NCI-H2196 (cell line): Measurements from ENCODE around the gene PPP4R1.

Experiments used
- DNase-seq: peaks from one replicate; lab custom pipeline; 2025; ENCODE audit not compliant: unreplicated experiment; lab: John Stamatoyannopoulos, UW

The PPP4R1 gene

DNA sequence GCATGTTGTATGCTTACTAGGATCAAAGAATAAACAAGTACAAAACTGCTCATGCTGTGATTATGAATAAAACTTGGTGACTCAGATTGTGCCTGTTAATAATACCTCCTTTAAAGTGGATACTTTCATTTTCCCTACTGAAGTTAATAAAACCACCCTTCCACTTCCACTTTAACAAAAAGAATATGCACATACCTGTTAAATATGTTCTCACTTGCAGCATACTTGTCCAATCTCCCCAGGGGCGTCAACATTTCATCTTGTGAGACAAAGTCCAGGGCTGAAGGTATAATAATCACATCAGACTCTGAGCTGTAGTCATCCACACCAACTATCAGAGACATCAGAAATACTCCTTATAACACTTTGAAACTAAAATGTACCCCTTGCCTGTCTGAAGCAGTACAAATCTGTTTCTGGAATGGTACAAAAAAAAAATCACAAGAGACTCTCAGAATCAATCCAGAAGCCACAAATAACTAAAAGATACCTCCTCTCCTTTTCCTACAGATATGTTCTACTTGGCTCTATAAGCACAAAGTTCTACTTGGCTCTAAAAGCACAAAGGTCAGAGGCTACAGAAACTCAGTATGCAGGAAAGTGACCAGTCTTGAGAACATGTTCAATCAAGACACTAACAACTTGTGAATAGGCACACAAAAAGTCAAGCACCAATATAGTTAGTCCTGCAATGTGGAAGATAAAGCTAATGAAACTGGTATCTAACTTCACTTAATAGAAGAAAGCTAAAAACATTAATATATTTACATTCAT lies 19.3 kb downstream of the PPP4R1 start:
- DNase-seq = no peak

DNA sequence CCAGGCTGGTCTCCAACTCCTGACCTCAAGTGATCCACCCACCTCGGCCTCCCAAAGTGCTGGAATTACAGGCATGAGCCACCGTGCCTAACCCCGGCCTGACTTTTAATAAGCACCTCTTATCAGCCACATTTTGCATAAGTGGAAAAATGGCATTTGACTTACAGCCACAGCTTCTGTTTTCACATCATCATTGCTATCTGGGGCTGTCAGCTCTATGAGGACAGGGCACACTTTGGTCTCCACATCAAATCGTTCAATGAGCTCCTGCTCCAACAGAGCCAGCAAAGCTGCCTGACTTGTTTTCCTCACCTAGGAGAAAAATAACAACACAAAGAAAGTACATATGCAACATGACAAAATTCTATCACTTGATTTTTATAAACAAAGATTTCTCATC lies 26.4 kb downstream of the PPP4R1 start:
- no peak for DNase-seq

DNA sequence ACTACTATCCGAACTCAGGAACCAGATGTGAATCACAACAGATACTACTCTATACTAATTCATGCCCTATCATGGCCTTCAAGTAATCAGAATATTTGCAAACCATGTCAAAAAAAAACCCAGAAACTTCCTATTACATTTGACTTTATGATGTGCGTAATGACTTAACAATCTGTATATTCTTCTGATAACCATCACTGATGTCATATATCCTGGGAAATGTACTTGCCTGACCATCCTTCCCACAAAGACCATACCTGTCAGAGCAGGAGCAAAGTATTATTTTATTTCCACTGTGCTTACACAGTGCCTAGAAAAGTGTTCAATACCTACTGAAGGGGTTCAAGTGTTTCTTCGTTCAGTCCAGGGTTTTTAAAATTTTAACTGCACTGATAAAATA lies 27.5 kb downstream of the PPP4R1 start:
- no peak for DNase-seq

DNA sequence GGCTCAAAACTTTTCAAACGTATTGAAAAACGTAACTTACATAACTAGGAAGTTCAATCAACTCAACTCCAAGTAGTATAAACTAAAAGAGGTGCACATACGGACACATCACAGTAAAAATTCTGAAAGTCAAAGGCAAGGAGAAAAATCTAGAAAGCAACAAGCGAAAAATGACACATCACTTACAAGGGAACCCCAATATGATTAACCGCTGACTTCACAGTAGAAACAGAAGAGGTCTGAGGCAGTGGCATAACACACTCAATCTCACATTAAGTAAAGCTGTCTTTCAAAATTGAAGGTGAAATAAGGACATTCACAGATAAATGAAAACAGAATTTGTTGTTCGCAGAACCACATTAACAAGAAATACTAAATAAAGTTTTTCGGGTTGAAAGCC lies 32.7 kb downstream of the PPP4R1 start:
- no peak for DNase-seq

GRCh38 chr18:9578306-9578705 lies 36.1 kb downstream of the PPP4R1 start:
- no peak for DNase-seq

- no peak for DNase-seq
These were observed 37.0 kb downstream of the PPP4R1 start for GRCh38 chr18:9577361-9577760.

DNA sequence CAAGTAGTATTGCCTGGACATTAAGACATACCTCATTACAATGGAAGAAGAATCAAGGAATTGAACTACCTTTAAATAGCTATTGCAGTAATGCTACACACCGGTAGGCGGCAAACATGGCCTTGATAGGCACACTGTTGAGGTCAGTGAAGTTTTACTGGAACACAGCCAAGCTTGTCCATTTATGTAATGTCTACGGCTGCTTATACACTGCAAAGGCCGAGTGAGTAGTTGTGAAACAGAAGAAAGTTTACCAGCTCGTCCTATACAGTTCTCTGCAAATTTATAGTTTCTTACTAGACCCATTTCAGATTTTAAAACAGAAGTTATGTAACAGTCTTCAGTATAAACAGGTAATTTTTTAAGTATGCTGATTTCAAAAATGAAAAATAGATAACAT lies 38.8 kb downstream of the PPP4R1 start:
- peak; percentile 87 for DNase-seq

- no peak for DNase-seq
These were observed 39.8 kb downstream of the PPP4R1 start for GRCh38 chr18:9574473-9575115.

DNA sequence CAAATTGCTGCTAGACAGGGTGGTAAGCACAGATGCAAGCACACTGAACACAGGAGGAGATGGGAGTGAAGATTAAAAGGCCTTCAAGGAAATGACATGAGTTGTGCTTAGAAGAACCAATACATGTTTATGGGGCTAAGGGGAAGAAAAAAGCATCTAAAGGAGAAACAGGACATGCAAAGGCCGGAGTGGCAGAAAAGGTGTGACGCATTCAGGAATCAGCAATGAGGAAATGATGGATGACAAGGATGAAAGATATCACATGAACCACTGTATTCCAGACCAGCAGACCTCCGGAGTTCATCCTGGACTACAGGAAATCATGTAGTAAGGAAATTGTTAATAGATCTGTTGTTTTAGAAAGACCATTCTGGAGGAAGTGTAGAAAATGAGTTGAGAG lies 42.8 kb downstream of the PPP4R1 start:
- no peak for DNase-seq

DNA sequence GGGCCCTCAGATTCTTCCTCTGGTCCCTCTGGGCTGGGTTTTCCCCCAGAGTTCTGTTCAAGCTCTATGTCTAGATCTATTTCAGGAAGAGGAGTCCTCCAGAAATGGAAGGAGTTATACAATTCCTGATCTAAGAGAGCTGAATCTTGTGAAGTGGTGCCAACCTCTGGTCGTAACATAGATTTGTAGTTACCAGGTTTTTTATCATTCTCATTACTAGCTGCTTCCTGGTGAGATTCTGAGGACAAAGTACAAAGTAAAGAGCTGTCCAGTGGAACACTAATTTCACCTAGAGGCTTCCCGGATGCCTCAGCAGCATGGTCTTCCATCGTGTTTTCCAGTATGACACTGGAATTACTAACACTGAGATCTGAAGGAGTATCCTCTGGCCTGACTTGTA lies 44.1 kb downstream of the PPP4R1 start:
- no peak for DNase-seq

DNA sequence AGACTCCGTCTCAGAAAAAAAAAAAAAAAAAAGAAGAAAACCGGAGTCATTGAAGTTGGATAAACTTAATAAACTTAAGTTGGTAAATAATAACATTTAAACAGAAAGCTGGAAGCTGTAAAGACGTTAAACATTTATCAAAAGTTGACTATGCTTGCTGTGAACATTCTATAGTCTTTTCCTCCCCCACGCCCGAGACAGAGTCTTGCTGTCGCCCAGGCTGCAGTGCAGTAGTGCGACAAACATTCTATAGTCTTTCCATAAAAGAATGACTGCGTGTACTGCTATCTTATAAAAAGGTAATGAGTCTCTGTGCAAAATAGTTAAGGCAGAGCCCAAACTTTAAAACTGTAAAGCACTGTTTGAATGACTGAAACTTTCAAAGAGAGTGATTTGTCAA lies 45.2 kb downstream of the PPP4R1 start:
- no peak for DNase-seq

DNA sequence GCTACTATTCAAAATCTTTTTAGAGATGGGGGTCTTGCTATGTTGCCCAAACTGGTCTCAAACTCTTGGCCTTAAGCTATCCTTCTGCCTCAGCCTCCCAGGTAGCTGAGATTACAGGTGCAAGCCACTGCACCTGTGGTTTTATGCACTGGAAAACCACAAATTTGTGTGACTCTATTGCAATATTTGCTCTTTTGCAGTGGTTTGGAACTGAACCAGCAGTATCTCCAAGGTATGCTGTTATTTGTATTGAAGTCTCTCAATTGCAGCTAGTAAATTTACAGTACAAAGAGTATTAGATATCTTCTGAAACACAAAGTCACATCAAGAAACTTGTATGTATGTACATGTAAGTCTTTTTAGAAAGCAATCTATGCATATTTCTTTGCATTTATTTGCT lies 46.2 kb downstream of the PPP4R1 start:
- peak; percentile 51 for DNase-seq

DNA sequence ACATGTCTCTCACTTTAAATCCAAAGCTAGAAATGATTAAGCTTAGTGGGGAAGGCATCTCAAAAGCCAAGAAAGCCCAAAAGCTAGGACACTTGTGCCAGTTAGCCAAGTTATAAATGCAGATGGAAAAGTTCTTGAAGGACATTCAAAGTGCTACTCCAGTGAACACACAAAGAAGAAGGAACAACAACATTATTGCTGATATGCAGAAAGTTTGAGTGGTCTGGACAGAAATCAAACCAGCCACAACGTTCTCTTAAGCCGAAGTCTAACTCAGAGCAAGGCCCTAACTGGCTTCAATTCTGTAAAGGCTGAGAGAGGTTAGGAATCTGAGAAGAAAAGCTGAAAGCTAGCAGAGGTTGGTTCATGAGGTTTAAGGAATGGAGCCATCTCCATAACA lies 49.0 kb downstream of the PPP4R1 start:
- no peak for DNase-seq

DNA sequence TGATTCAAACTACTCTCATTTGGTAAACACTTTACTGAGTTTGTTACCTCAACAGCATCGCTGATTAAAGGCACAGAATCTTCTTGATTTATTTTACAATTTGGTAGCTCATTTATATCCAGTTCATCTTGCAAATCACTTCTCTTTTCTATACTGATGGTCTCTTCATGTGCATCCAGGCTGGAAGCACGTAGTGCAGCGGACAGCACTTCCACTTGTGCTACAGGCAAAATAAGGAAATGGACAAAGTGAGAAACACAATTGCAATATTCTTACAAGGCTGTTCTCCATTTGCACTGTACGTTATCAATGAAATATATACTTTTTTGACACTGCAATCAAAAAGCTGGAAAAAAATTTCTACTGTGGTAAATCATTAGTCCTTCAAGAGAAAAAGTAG lies 51.0 kb downstream of the PPP4R1 start:
- no peak for DNase-seq

DNA sequence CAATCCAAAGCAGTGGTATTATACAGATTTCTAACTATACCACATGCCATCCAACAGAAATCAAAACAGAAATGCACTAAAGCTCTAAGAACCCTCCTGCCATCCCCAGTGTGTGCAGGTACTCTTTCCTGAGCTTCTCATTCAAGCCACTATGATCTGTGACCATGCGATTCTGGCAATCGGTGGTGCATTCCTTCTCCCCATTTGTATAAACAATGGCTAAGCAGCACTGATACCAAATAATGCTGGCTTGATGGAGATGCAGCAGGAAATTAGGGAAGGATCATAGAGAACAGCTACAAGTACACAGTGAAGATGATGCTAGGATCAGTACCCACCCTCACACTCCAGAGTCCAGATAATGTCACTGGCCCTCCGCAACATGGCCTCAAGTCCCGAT lies 51.8 kb downstream of the PPP4R1 start:
- no peak for DNase-seq

GRCh38 chr18:9561759-9562158 lies 52.6 kb downstream of the PPP4R1 start:
- DNase-seq = no peak

DNA sequence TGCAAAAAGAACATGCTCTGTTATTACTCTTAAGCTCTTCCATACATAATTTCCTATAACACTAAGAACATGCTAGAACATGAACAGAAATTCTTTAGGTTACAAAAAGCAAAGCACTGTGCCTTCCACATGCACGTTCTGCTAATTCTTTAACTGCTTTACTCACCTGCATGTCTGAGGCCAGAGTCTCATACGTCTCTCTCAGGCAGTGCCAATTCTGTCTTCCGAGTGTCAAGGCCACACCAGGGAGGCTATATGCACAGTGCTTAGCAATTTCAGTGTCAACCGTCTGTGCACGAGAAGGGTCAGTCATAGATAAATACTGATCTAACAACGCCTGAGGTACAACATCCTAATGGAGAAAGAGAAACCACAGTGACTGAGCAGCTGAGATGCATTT lies 55.1 kb downstream of the PPP4R1 start:
- no peak for DNase-seq

- DNase-seq = no peak
These were observed 55.8 kb downstream of the PPP4R1 start for GRCh38 chr18:9558387-9559064.

GRCh38 chr18:9557250-9557943 lies 57.0 kb downstream of the PPP4R1 start:
- DNase-seq = no peak

- no peak for DNase-seq
These were observed 61.7 kb downstream of the PPP4R1 start for GRCh38 chr18:9552616-9553015.

- no peak for DNase-seq
These were observed 62.2 kb downstream of the PPP4R1 start for GRCh38 chr18:9552191-9552590.

DNA sequence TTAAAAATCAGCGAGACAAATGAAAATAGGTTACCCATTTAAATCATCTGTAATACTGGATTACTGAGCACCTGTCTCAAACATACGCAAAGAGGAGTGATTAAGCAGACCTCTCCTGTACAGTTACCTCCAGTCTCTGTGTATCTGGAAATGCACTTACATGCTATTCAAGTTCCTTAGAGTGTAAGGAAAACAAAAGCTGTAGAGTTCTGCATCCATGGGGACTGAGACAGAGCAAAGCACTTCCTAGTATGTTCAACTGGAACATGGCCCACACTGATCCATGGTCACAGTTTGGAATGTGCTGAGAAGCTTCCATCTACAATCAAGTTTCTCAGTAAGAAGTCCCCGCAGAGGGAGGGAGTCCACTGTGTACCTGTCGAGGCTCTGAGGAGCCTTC lies 63.9 kb downstream of the PPP4R1 start:
- DNase-seq = no peak
